ENCODE results near the gene LRRC26. TPM values are rescaled to one million over a fixed set of nuclear protein-coding genes. Genes with fewer than 3 reads are reported as not detected.

LRRC26 gene
- total RNA-seq, 2 experiments from 2014 or later, result not detected

- DNase-seq, result no peak
- intact Hi-C loops (cut with micrococcal nuclease), result loop anchor here (2.0 to 5.0 kb wide), 5 partner anchors 21 to 302 kb away; partner anchors contain the start of genes MAN1B1, NDOR1 and TMEM203
- no peaks in the 10 kb centered on the region for H3K9me3 Mint-ChIP-seq
- H3K4me3 Mint-ChIP-seq, result no peak overlapping the region
- no peak overlapping the region for H3K27ac Mint-ChIP-seq
- H3K27me3 Mint-ChIP-seq (ENCODE audit: low read depth), result peaks cover 12% of the 10 kb centered on the region
- CTCF ChIA-PET, result interaction anchor here (0.7 kb wide), 1 partner anchor 32 kb away, joined by 4 read pairs; no protein-coding TSS in a partner anchor
- no peaks in the 10 kb centered on the region for H3K36me3 Mint-ChIP-seq (ENCODE audit: low read depth)
- peaks cover 7% of the 10 kb centered on the region for H3K4me1 Mint-ChIP-seq (ENCODE audit: low read depth)
Measured at GRCh38 chr9:137149942-137150616, 19.8 kb downstream of the LRRC26 start.

GRCh38 chr9:137149363-137149762 is 20.5 kb downstream of the LRRC26 start:
- peaks cover 7% of the 10 kb centered on the region for H3K4me1 Mint-ChIP-seq (ENCODE audit: low read depth)
- H3K9me3 Mint-ChIP-seq, result no peaks in the 10 kb centered on the region
- H3K36me3 Mint-ChIP-seq (ENCODE audit: low read depth), result no peaks in the 10 kb centered on the region
- DNase-seq, result no peak
- CTCF ChIA-PET, result interaction anchor here (0.6 kb wide), 1 partner anchor 115 kb away, joined by 3 read pairs; no protein-coding TSS in a partner anchor
- no peak overlapping the region for H3K27ac Mint-ChIP-seq
- no peak overlapping the region for H3K4me3 Mint-ChIP-seq
- peaks cover 11% of the 10 kb centered on the region for H3K27me3 Mint-ChIP-seq (ENCODE audit: low read depth)
- intact Hi-C loops (cut with micrococcal nuclease), result no loop called here

- Mint-ChIP-seq H3K4me3 (no peak overlapping the region), H3K36me3 (ENCODE audit: low read depth) (no peaks in the 10 kb centered on the region), H3K4me1 (ENCODE audit: low read depth) (peaks cover 7% of the 10 kb centered on the region), H3K27ac (no peak overlapping the region), H3K27me3 (ENCODE audit: low read depth) (peaks cover 15% of the 10 kb centered on the region), H3K9me3 (no peaks in the 10 kb centered on the region)
- CTCF ChIA-PET, result interaction anchor here (0.6 kb wide), 1 partner anchor 114 kb away, joined by 3 read pairs; no protein-coding TSS in a partner anchor
- no peak for DNase-seq
- intact Hi-C loops (cut with micrococcal nuclease), result no loop called here
Measured at GRCh38 chr9:137148661-137149060, 21.2 kb downstream of the LRRC26 start.

- Mint-ChIP-seq H3K27me3 (ENCODE audit: low read depth) (peaks cover 18% of the 10 kb centered on the region), H3K4me1 (ENCODE audit: low read depth) (peaks cover 7% of the 10 kb centered on the region), H3K9me3 (no peaks in the 10 kb centered on the region), H3K4me3 (no peak overlapping the region), H3K36me3 (ENCODE audit: low read depth) (no peaks in the 10 kb centered on the region), H3K27ac (no peak overlapping the region)
- CTCF ChIA-PET, result no interaction called here
- intact Hi-C loops (cut with micrococcal nuclease), result no loop called here
- DNase-seq, result no peak
Measured at GRCh38 chr9:137148242-137148641, 21.6 kb downstream of the LRRC26 start.

GRCh38 chr9:137147793-137148160 is 22.1 kb downstream of the LRRC26 start:
- no peak for DNase-seq
- CTCF ChIA-PET, result no interaction called here
- H3K4me3 Mint-ChIP-seq, result no peak overlapping the region
- no peaks in the 10 kb centered on the region for H3K36me3 Mint-ChIP-seq (ENCODE audit: low read depth)
- H3K4me1 Mint-ChIP-seq (ENCODE audit: low read depth), result peaks cover 7% of the 10 kb centered on the region
- intact Hi-C loops (cut with micrococcal nuclease), result no loop called here
- H3K27me3 Mint-ChIP-seq (ENCODE audit: low read depth), result peaks cover 21% of the 10 kb centered on the region
- no peak overlapping the region for H3K27ac Mint-ChIP-seq
- no peaks in the 10 kb centered on the region for H3K9me3 Mint-ChIP-seq

GRCh38 chr9:137147091-137147792 is 22.6 kb downstream of the LRRC26 start:
- H3K27ac Mint-ChIP-seq, result no peak overlapping the region
- CTCF ChIA-PET, result no interaction called here
- intact Hi-C loops (cut with micrococcal nuclease), result no loop called here
- no peak for DNase-seq
- no peak overlapping the region for H3K4me3 Mint-ChIP-seq
- H3K4me1 Mint-ChIP-seq (ENCODE audit: low read depth), result peaks cover 7% of the 10 kb centered on the region
- H3K27me3 Mint-ChIP-seq (ENCODE audit: low read depth), result peaks cover 23% of the 10 kb centered on the region
- no peaks in the 10 kb centered on the region for H3K36me3 Mint-ChIP-seq (ENCODE audit: low read depth)
- no peaks in the 10 kb centered on the region for H3K9me3 Mint-ChIP-seq

- DNase-seq, result no peak
- Mint-ChIP-seq H3K4me3 (no peak overlapping the region), H3K27ac (no peak overlapping the region), H3K27me3 (ENCODE audit: low read depth) (peaks cover 28% of the 10 kb centered on the region), H3K36me3 (ENCODE audit: low read depth) (no peaks in the 10 kb centered on the region), H3K4me1 (ENCODE audit: low read depth) (peaks cover 7% of the 10 kb centered on the region), H3K9me3 (no peaks in the 10 kb centered on the region)
- CTCF ChIA-PET, result no interaction called here
- intact Hi-C loops (cut with micrococcal nuclease), result no loop called here
Measured at GRCh38 chr9:137146527-137146918, 23.3 kb downstream of the LRRC26 start.

- DNase-seq, result no peak
- intact Hi-C loops (cut with micrococcal nuclease), result no loop called here
- H3K36me3 Mint-ChIP-seq (ENCODE audit: low read depth), result no peaks in the 10 kb centered on the region
- H3K27ac Mint-ChIP-seq, result no peak overlapping the region
- no peaks in the 10 kb centered on the region for H3K9me3 Mint-ChIP-seq
- CTCF ChIA-PET, result no interaction called here
- peaks cover 2% of the 10 kb centered on the region for H3K4me1 Mint-ChIP-seq (ENCODE audit: low read depth)
- H3K27me3 Mint-ChIP-seq (ENCODE audit: low read depth), result peaks cover 28% of the 10 kb centered on the region
- H3K4me3 Mint-ChIP-seq, result no peak overlapping the region
Measured at GRCh38 chr9:137145731-137146526, 23.9 kb downstream of the LRRC26 start.

- no peaks in the 10 kb centered on the region for H3K36me3 Mint-ChIP-seq (ENCODE audit: low read depth)
- CTCF ChIA-PET, result interaction anchor here (1.8 kb wide), 1 partner anchor 93 kb away, joined by 5 read pairs; no protein-coding TSS in a partner anchor
- H3K4me3 Mint-ChIP-seq, result no peak overlapping the region
- no peaks in the 10 kb centered on the region for H3K9me3 Mint-ChIP-seq
- H3K27ac Mint-ChIP-seq, result no peak overlapping the region
- peaks cover 45% of the 10 kb centered on the region for H3K27me3 Mint-ChIP-seq (ENCODE audit: low read depth)
- H3K4me1 Mint-ChIP-seq (ENCODE audit: low read depth), result peaks cover 2% of the 10 kb centered on the region
- intact Hi-C loops (cut with micrococcal nuclease), result no loop called here
- DNase-seq, result no peak
Measured at GRCh38 chr9:137143459-137143858, 26.4 kb downstream of the LRRC26 start.

- CTCF ChIA-PET, result interaction anchor here (1.8 kb wide), 1 partner anchor 94 kb away, joined by 5 read pairs; no protein-coding TSS in a partner anchor
- intact Hi-C loops (cut with micrococcal nuclease), result no loop called here
- no peak overlapping the region for H3K27ac Mint-ChIP-seq
- no peak overlapping the region for H3K4me3 Mint-ChIP-seq
- no peaks in the 10 kb centered on the region for H3K36me3 Mint-ChIP-seq (ENCODE audit: low read depth)
- no peak for DNase-seq
- no peaks in the 10 kb centered on the region for H3K9me3 Mint-ChIP-seq
- peaks cover 52% of the 10 kb centered on the region for H3K27me3 Mint-ChIP-seq (ENCODE audit: low read depth)
- H3K4me1 Mint-ChIP-seq (ENCODE audit: low read depth), result peaks cover 2% of the 10 kb centered on the region
Measured at GRCh38 chr9:137141976-137142936, 27.6 kb downstream of the LRRC26 start.

GRCh38 chr9:137141050-137141810 is 28.6 kb downstream of the LRRC26 start:
- peaks cover 2% of the 10 kb centered on the region for H3K4me1 Mint-ChIP-seq (ENCODE audit: low read depth)
- H3K4me3 Mint-ChIP-seq, result no peak overlapping the region
- H3K9me3 Mint-ChIP-seq, result no peaks in the 10 kb centered on the region
- H3K27me3 Mint-ChIP-seq (ENCODE audit: low read depth), result peaks cover 51% of the 10 kb centered on the region
- CTCF ChIA-PET, result no interaction called here
- intact Hi-C loops (cut with micrococcal nuclease), result no loop called here
- no peak overlapping the region for H3K27ac Mint-ChIP-seq
- no peak for DNase-seq
- no peaks in the 10 kb centered on the region for H3K36me3 Mint-ChIP-seq (ENCODE audit: low read depth)

Measured in activated naive CD4-positive, alpha-beta T cell treated with anti-CD3 and anti-CD28 coated beads for 36 hours (primary cell).